ENCODE data around the gene CLCA2.

Gene CLCA2

GRCh38 chr1:86394416-86394815, 29.6 kb upstream of the CLCA2 start:
- Histone ChIP-seq H3K27ac (ENCODE audit: low read depth, low read length, severe bottlenecking) (no peak overlapping the region), H3K4me3 (ENCODE audit: extremely low read depth, insufficient read depth, low read length, poor library complexity, severe bottlenecking) (peak overlapping the region; percentile 83), H3K36me3 (ENCODE audit: control insufficient read depth, insufficient read depth, low read length) (peaks cover 11% of the 10 kb centered on the region), H3K9me3 (ENCODE audit: control insufficient read depth, low read length) (no peaks in the 10 kb centered on the region), H3K4me1 (ENCODE audit: control insufficient read depth, insufficient read depth, low read length, poor library complexity, severe bottlenecking) (no peaks in the 10 kb centered on the region)
- no CpG with 5 or more reads among the region's 2 CpGs for WGBS, 2 experiments (ENCODE audit: insufficient coverage in 2 of 2)

GRCh38 chr1:86395751-86396497, 28.0 kb upstream of the CLCA2 start, which contains the start of gene ODF2L:
Gene ODF2L (minus strand): TSS chr1:86396323. CDS start chr1:86387027, 9,296 bp downstream.
- no peaks in the 10 kb centered on the region for H3K9me3 ChIP-seq (ENCODE audit: control insufficient read depth, low read length)
- no peaks in the 10 kb centered on the region for H3K4me1 ChIP-seq (ENCODE audit: control insufficient read depth, insufficient read depth, low read length, poor library complexity, severe bottlenecking)
- H3K36me3 ChIP-seq (ENCODE audit: control insufficient read depth, insufficient read depth, low read length) = peaks cover 10% of the 10 kb centered on the region
- H3K27ac ChIP-seq (ENCODE audit: low read depth, low read length, severe bottlenecking) = peak within 1 kb of the TSS; percentile 80
- 0% methylated on average over 48 to 56 of the region's 56 CpGs for WGBS, 2 experiments (ENCODE audit: insufficient coverage in 2 of 2)
- H3K4me3 ChIP-seq (ENCODE audit: extremely low read depth, insufficient read depth, low read length, poor library complexity, severe bottlenecking) = peak within 1 kb of the TSS; percentile 83

- H3K36me3 ChIP-seq (ENCODE audit: control insufficient read depth, insufficient read depth, low read length) = peaks cover 7% of the 10 kb centered on the region
- peak overlapping the region; percentile 83 for H3K4me3 ChIP-seq (ENCODE audit: extremely low read depth, insufficient read depth, low read length, poor library complexity, severe bottlenecking)
- no peak overlapping the region for H3K27ac ChIP-seq (ENCODE audit: low read depth, low read length, severe bottlenecking)
- no peaks in the 10 kb centered on the region for H3K4me1 ChIP-seq (ENCODE audit: control insufficient read depth, insufficient read depth, low read length, poor library complexity, severe bottlenecking)
- H3K9me3 ChIP-seq (ENCODE audit: control insufficient read depth, low read length) = no peaks in the 10 kb centered on the region
- 0 to 3% methylated on average over 4 to 5 of the region's 9 CpGs for whole genome bisulfite sequencing, 2 experiments (ENCODE audit: insufficient coverage in 2 of 2)
Measured at GRCh38 chr1:86396498-86396890, 27.5 kb upstream of the CLCA2 start.

GRCh38 chr1:86409416-86410021, 14.5 kb upstream of the CLCA2 start:
- 94 to 95% methylated on average over 2 to 4 of the region's 6 CpGs for WGBS, 2 experiments (ENCODE audit: insufficient coverage in 2 of 2)
- Histone ChIP-seq H3K27ac (ENCODE audit: low read depth, low read length, severe bottlenecking) (no peak overlapping the region), H3K4me1 (ENCODE audit: control insufficient read depth, insufficient read depth, low read length, poor library complexity, severe bottlenecking) (no peaks in the 10 kb centered on the region), H3K4me3 (ENCODE audit: extremely low read depth, insufficient read depth, low read length, poor library complexity, severe bottlenecking) (no peak overlapping the region), H3K9me3 (ENCODE audit: control insufficient read depth, low read length) (no peaks in the 10 kb centered on the region), H3K36me3 (ENCODE audit: control insufficient read depth, insufficient read depth, low read length) (no peaks in the 10 kb centered on the region)

- Histone ChIP-seq H3K4me3 (ENCODE audit: extremely low read depth, insufficient read depth, low read length, poor library complexity, severe bottlenecking) (no peak overlapping the region), H3K36me3 (ENCODE audit: control insufficient read depth, insufficient read depth, low read length) (no peaks in the 10 kb centered on the region), H3K4me1 (ENCODE audit: control insufficient read depth, insufficient read depth, low read length, poor library complexity, severe bottlenecking) (no peaks in the 10 kb centered on the region), H3K27ac (ENCODE audit: low read depth, low read length, severe bottlenecking) (no peak overlapping the region), H3K9me3 (ENCODE audit: control insufficient read depth, low read length) (no peaks in the 10 kb centered on the region)
- 92 to 97% methylated on average over 4 of the region's 4 CpGs for WGBS, 2 experiments (ENCODE audit: insufficient coverage in 2 of 2)
Measured at GRCh38 chr1:86410879-86411278, 13.1 kb upstream of the CLCA2 start.

- no peaks in the 10 kb centered on the region for H3K9me3 ChIP-seq (ENCODE audit: control insufficient read depth, low read length)
- H3K27ac ChIP-seq (ENCODE audit: low read depth, low read length, severe bottlenecking) = no peak overlapping the region
- WGBS, 2 experiments (ENCODE audit: insufficient coverage in 2 of 2) = 90 to 93% methylated on average over 4 to 5 of the region's 6 CpGs
- H3K4me3 ChIP-seq (ENCODE audit: extremely low read depth, insufficient read depth, low read length, poor library complexity, severe bottlenecking) = no peak overlapping the region
- H3K36me3 ChIP-seq (ENCODE audit: control insufficient read depth, insufficient read depth, low read length) = no peaks in the 10 kb centered on the region
- no peaks in the 10 kb centered on the region for H3K4me1 ChIP-seq (ENCODE audit: control insufficient read depth, insufficient read depth, low read length, poor library complexity, severe bottlenecking)
Measured at GRCh38 chr1:86416343-86416742, 7.6 kb upstream of the CLCA2 start.

GRCh38 chr1:86419277-86419903, 4.6 kb upstream of the CLCA2 start:
- Histone ChIP-seq H3K27ac (ENCODE audit: low read depth, low read length, severe bottlenecking) (no peak overlapping the region), H3K4me1 (ENCODE audit: control insufficient read depth, insufficient read depth, low read length, poor library complexity, severe bottlenecking) (no peaks in the 10 kb centered on the region), H3K4me3 (ENCODE audit: extremely low read depth, insufficient read depth, low read length, poor library complexity, severe bottlenecking) (no peak overlapping the region), H3K9me3 (ENCODE audit: control insufficient read depth, low read length) (no peaks in the 10 kb centered on the region), H3K36me3 (ENCODE audit: control insufficient read depth, insufficient read depth, low read length) (no peaks in the 10 kb centered on the region)
- WGBS, 2 experiments (ENCODE audit: insufficient coverage in 2 of 2) = 77 to 83% methylated on average over 3 to 4 of the region's 4 CpGs

GRCh38 chr1:86421601-86422280, 2.2 kb upstream of the CLCA2 start:
- no peak overlapping the region for H3K4me3 ChIP-seq (ENCODE audit: extremely low read depth, insufficient read depth, low read length, poor library complexity, severe bottlenecking)
- H3K4me1 ChIP-seq (ENCODE audit: control insufficient read depth, insufficient read depth, low read length, poor library complexity, severe bottlenecking) = no peaks in the 10 kb centered on the region
- WGBS, 2 experiments (ENCODE audit: insufficient coverage in 2 of 2) = 94 to 100% methylated on average over 2 to 5 of the region's 7 CpGs
- no peaks in the 10 kb centered on the region for H3K9me3 ChIP-seq (ENCODE audit: control insufficient read depth, low read length)
- H3K36me3 ChIP-seq (ENCODE audit: control insufficient read depth, insufficient read depth, low read length) = no peaks in the 10 kb centered on the region
- H3K27ac ChIP-seq (ENCODE audit: low read depth, low read length, severe bottlenecking) = no peak overlapping the region

- Histone ChIP-seq H3K4me1 (ENCODE audit: control insufficient read depth, insufficient read depth, low read length, poor library complexity, severe bottlenecking) (no peaks in the 10 kb centered on the region), H3K9me3 (ENCODE audit: control insufficient read depth, low read length) (no peaks in the 10 kb centered on the region), H3K4me3 (ENCODE audit: extremely low read depth, insufficient read depth, low read length, poor library complexity, severe bottlenecking) (no peak overlapping the region), H3K36me3 (ENCODE audit: control insufficient read depth, insufficient read depth, low read length) (no peaks in the 10 kb centered on the region), H3K27ac (ENCODE audit: low read depth, low read length, severe bottlenecking) (no peak overlapping the region)
Measured at GRCh38 chr1:86423473-86423872, 498 bp upstream of the CLCA2 start.

- H3K4me3 ChIP-seq (ENCODE audit: extremely low read depth, insufficient read depth, low read length, poor library complexity, severe bottlenecking) = no peak overlapping the region
- no peaks in the 10 kb centered on the region for H3K9me3 ChIP-seq (ENCODE audit: control insufficient read depth, low read length)
- WGBS, 2 experiments (ENCODE audit: insufficient coverage in 2 of 2) = 88 to 95% methylated on average over 5 to 6 of the region's 7 CpGs
- H3K4me1 ChIP-seq (ENCODE audit: control insufficient read depth, insufficient read depth, low read length, poor library complexity, severe bottlenecking) = no peaks in the 10 kb centered on the region
- no peak overlapping the region for H3K27ac ChIP-seq (ENCODE audit: low read depth, low read length, severe bottlenecking)
- no peaks in the 10 kb centered on the region for H3K36me3 ChIP-seq (ENCODE audit: control insufficient read depth, insufficient read depth, low read length)
Measured at GRCh38 chr1:86429122-86429725, 5.3 kb downstream of the CLCA2 start.
